NT2/D1 (cell line): ENCODE measurements around the gene FRMD7.
"Not testable (repeated sequence)": the region's sequence is repeated elsewhere in the genome, so short reads cannot be mapped to it uniquely, and the experiment has no call there.

Experiments used
- SUZ12 ChIP-seq: IDR thresholded peaks from 2 replicates; pipeline ENCODE4 v1.6.1; 2011; ENCODE audit not compliant: insufficient read length, insufficient read depth; ENCODE audit errors: extremely low read depth
- YY1 ChIP-seq: IDR thresholded peaks from 2 replicates; pipeline ENCODE4 v1.6.1; 2011; ENCODE audit not compliant: insufficient read length, insufficient read depth

DNA sequence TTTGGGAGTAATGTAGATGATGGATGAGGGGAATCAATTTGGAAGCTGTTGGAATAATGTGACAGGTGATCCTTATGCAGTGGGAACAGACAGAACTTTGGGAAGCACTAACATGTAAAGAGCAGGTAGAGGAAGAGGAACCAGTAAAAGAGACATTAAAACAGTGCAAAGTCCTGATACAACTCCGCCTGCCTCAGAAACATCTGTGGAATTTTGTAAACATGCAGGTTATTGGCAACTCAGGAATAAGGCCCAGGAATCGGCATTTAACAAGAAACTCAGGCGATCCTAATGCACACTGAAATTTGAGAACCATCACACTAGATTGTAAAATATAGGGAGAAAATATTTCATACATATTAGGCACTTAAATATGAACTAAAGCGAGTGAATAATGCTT is 29.1 kb downstream of the FRMD7 start:
- TF ChIP-seq YY1, SUZ12: not testable (repeated sequence)
